Measurements from ENCODE around the gene LRRC56.

DNA sequence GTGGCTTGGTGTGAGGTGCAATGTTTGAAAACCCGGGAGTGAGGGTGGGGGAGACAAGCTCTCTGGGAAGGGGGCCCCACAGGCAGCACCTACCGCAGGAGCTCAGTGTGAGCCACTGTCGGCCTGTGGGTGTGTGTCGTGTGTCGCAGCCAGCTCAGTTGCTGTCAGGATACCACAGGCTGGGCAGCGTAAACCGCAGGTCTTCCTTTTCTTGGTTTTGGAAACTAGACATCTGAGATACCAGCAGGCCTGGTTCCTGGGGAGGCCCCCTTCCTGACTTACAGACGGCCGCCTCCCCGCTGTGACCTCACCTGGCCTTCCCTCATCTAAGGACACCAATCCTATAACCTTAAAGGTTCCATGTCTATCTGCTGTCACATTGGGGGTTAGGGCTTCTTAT, 59.0 kb downstream of the LRRC56 start:
- TF ChIP-seq, protein P1, sequence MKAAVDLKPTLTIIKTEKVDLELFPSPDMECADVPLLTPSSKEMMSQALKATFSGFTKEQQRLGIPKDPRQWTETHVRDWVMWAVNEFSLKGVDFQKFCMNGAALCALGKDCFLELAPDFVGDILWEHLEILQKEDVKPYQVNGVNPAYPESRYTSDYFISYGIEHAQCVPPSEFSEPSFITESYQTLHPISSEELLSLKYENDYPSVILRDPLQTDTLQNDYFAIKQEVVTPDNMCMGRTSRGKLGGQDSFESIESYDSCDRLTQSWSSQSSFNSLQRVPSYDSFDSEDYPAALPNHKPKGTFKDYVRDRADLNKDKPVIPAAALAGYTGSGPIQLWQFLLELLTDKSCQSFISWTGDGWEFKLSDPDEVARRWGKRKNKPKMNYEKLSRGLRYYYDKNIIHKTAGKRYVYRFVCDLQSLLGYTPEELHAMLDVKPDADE (CRISPR knock-in tag; IDR thresholded peaks at IDR 0.05), result no peak
- TF ChIP-seq TCF7L2 (IDR thresholded peaks at IDR 0.05; ENCODE audit: low read depth, low read length) (no peak), CHD4 (IDR thresholded peaks at IDR 0.05; ENCODE audit: borderline replicate concordance, low read length) (no peak), ZNF230 (CRISPR knock-in tag; IDR thresholded peaks at IDR 0.05) (no peak)
